ENCODE measurements around the gene PRDM8.
"Not testable (repeated sequence)": the region's sequence is repeated elsewhere in the genome, so short reads cannot be mapped to it uniquely, and the experiment has no call there.

Gene PRDM8

DNA sequence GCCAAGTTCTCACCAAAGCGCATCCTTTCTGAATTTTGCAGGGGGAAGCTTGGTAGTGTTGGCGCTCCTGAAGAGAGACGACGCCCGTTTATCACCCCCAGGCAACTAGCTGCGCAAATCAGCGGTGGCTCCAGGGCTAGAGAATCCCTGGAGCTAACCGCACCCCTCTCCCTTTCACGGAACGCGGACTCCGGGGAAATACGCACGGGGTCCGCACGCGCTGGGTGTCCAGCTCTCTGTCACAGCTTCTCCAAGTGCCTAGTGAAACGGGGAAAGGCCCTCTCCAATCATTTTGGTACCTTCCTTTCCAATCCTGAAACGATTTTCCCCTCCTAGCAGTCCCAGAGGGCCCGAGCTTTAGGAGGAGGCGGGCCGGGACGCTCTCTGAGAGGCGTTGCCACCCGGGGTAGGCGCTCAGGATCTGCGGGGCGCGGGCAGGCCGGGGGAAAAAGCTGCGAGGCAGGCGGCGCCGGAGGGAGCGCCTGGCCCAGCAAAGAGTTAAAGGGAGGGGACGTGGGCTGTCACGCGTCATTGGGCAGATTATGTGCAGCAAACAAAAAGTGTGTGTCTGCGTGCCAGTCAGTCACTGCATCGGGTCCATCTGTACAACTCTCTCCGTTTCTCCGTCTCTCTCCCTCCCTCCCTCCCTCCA, at the start of gene PRDM8:
TSS of gene PRDM8 (plus strand) at position 582 of the 652 bp plus-strand sequence. CDS start 2,578 bp downstream, outside the sequence.
- DNase-seq (ENCODE audit: low read depth in 1 of 2, low spot score in 1 of 2) = no peak

DNA sequence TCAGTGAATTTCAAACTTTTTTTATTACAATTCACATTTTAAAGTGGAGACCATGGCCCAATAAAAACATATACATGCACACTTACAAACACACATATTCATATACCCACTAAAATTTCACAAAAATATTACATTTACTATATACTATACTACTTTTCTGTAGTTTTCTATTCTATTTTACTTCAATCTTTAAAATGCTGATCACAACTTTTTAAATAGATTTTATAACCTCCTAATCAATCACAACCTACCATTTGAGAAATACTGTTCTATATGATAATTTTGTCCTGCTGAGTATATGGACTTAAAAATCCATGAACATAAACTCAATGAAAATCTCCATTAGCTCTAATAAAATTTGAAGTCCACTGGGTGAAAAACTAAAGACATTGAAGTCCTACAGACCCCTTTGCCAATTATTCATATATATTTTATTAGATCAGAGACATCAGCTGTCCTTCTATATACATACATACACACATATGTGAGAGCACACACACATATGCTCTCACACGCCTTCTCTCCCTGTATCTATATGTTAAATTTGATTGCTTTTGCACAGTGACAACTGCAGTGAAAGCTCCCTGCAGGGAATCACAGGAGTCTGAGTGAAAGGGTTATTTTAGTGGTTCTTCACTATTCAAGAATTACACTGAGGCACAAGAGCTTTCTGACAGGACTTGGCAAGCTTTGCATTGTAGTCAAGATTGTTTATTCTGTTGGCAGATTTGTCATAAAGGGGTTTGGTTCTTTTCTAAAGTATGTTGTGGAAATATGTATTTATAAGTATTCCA, 46.7 kb upstream of the PRDM8 start:
- DNase-seq (ENCODE audit: low read depth in 1 of 2, low spot score in 1 of 2) = no peak

DNA sequence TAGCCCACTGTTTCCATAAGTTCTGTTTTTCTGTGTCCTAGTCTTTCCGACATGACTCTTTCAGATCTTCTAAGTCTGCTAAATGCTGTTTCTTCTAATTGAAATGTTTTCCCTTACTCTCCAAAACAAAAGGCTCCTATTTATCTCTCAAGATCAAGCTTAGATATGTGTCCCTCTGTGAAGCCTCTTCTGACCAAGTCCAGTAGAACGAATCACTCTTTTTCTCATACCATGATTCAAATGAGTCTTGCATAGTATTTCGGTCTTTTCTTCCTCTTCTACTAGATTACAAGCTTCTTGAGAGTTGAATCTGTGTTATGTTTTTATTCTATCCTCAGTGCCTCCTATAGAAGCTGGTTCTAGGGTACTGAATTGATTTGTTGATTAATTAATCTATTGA, 45.3 kb upstream of the PRDM8 start:
- DNase-seq (ENCODE audit: low read depth in 1 of 2, low spot score in 1 of 2) = no peak

DNA sequence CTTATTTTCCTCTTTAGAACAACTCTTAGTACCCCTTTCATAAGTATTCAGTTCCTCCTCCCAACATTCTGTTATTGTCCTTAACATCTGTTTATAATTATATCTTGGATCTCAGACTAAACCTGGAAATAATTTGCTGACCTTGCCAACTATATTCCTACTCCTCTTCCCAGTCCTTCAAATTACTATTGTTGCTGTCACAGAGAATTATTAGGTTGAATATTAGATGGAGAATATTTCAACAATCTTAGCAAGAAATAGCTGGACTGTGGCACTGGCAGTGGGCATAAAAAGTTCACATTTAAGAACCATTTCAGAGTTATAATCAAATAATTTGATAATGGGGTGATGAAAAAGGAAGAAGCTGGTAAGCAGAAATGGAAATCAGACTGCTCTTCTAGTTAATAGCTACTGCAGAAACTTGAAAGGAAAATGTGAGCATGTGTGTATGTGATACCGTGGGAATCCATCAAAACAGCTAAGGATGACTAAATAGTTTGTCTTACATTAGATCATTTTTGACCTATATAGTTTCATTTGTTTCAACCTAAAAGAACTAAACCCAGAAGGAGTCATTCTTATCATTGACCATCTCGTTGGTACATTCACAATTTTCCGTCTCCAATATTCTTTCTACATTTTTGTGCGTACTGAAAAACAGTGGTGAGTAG, 43.3 kb upstream of the PRDM8 start:
- DNase-seq (ENCODE audit: low read depth in 1 of 2, low spot score in 1 of 2) = no peak

DNA sequence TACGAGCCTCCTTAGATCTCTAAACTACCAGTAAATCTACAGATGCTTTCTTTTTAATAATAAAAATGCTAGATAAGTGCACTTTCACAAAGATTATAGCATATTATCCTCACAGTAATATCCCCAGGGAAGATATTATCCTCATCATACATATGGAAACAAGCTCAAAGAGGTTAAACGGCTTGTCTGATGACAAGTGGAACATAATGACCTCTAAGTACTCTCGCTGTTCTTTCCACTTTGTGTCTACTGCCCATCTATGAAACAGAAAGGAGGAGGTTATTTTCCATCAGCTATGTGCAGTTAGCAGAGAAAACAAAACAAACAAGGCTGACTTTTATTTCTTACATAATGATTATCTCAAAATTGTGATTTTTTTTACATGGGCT, 42.8 kb upstream of the PRDM8 start:
- DNase-seq (ENCODE audit: low read depth in 1 of 2, low spot score in 1 of 2) = no peak

DNA sequence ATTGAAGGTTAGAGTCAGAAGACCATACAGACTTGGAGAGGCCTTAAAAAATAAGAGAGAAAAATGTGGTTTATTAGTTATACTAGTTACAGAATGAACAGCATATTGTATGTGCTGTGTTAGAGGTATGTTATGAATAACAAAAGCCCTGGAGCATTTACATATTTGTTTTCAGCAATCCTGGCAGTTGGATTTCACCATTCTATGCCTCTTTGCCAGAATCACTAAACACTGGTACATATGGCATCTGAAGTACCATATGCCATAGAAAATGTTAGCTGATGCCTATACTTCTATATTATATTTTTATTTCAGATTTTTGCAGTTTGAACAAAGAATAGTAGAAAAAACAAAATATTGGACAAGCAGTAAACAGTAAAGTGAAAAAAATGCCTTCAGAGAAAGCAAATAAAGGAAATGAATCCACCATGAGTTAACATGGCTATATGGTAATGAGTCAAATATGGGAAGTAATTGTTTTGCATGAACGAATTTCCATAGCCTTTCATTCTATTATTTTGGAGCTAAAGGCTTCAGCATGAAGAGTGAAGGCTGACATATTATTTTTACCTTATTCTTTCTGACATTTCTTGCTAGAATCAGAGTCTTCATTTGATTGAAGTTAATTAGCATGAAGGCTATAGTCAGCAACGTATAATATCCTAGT, 41.9 kb upstream of the PRDM8 start:
- DNase-seq (ENCODE audit: low read depth in 1 of 2, low spot score in 1 of 2) = no peak

DNA sequence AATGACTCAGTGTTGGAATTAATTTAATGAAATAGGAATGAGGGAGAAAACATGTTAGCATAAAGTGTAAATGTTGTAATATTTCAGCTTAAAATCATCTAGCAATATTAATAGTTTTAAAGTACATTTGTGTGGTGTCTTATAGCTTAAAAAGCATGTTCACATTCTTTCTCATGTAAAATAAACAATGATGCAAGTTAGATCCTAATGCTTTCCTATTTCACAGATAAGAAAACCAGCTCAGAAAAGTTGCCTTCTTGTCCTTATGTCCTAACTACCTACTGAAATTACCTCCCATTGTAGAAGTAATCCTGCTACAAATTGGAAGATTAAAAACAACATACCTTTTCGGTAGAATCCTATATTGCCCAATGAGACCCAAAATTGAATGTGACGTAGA, 40.9 kb upstream of the PRDM8 start:
- DNase-seq (ENCODE audit: low read depth in 1 of 2, low spot score in 1 of 2) = no peak

DNA sequence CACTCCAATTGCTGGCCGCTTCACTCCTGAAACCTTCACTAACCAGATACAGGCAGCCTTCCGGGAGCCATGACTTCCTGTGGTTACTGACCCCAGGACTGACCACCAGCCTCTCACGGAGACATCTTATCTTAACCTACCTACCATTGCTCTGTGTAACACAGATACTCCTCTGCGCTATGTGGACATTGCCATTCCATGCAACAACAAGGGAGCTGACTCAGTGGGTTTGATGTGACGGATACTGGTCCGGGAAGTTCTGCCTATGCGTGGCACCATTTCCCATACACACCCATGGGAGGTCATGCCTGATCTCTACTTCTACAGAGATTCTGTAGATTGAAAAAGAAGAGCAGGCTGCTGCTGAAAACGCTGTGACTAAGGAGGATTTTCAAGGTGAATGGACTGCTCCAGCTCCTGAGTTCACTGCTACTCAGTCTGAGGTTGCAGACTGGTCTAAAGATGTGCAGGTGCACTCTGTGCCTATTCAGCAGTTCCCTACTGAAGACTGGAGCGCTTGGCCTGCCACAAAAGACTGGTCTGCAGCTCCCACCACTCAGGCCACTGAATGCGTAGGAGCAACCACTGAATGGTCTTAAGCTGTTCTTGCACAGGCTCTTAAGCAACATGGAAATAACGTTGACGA, 35.8 kb upstream of the PRDM8 start:
- no peak for DNase-seq (ENCODE audit: low read depth in 1 of 2, low spot score in 1 of 2)

DNA sequence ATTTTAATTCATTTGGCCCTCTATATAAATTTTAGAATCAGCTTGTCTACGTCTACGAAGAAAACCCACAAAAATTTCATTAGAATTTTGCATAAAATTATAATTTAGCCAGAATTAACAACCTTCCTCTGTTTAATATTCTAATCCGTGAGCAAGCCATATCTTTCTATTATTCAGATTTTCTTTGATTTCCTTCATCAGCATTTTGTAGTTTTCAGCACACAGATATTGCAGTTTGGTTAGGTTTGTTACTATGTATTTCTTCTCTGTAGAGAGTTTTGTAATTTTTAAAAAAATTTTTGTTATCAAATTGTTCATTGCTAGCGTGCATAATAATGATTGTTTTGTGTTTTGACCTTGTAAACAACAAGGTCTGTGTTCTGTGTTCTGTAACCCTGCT, 34.9 kb upstream of the PRDM8 start:
- no peak for DNase-seq (ENCODE audit: low read depth in 1 of 2, low spot score in 1 of 2)

DNA sequence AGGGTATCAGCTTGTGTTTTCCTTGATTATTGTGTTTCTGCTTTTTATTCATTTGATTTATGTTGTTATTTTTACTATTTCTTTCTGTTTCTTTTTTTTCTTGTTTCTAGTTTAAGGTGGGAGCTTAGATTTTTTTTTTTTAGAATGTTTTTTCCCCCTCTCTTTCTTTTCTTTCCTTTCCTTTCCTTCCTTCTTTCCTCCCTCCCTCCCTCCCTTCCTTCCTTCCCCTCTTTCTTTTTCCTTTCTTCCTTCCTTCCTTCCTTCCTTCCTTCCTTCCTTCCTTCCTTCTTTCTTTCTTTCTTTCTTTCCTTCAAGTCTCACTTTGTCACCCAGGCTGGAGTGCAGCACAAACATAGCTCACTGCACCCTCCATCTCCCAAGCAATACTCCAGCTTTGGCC, 31.4 kb upstream of the PRDM8 start:
- no peak for DNase-seq (ENCODE audit: low read depth in 1 of 2, low spot score in 1 of 2)

DNA sequence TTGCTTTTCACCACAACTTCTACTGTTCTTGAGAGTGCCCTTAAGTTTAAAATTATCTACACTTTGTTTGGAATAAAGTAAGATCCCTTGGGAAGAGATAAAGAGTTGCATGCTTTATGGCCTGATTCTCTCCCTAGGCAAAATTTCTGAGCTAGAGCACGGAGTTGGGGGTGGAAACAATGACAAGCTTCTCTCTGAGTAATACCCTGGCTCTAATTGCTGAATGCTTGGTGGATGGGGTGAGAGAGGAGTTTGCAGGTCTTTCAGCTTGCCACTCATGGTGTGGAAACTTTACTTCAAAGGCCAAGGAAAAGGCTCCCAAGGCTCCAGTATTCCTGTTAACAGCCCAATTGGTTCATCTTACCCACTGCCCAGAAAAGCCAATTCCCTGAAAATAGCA, 26.1 kb upstream of the PRDM8 start:
- no peak for DNase-seq (ENCODE audit: low read depth in 1 of 2, low spot score in 1 of 2)

DNA sequence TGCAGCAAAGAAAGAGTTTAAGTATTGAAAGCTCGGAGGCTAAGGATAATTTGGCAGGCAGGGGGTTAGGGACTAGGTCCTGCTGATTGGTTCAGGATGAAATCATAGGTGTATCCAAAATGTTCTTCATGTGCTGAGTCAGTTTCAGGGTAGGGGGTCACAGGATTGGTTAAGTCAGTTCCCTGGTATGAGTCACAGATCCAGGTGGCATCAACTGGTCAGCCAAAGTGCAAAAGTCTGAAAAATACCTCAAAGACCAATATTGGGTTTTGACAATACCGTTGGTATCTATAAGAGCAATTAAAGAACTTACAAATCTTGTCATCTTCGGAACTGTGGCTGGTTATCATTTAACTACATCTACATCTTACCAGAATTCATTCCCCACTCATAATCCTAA, 25.6 kb upstream of the PRDM8 start:
- no peak for DNase-seq (ENCODE audit: low read depth in 1 of 2, low spot score in 1 of 2)

DNA sequence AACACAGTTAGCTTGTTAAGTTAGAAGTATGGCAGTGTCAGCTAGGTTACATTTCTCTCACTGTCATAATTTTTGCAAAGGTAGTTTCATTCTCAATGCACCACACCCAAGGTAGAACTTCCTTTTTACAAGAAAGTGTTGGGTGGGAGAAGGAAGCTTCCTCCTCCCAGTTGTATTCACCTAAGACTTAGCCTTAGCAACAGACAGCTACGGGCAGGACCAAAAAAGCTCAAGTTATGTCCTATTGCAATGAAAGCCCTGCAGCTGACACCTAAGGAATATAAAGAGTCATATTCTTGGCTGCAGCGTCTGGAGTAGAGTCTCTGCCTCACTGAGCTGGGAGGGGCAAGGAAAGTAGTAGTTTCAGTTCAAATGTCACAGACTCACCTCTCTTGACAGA, 25.1 kb upstream of the PRDM8 start:
- DNase-seq (ENCODE audit: low read depth in 1 of 2, low spot score in 1 of 2) = no peak

DNA sequence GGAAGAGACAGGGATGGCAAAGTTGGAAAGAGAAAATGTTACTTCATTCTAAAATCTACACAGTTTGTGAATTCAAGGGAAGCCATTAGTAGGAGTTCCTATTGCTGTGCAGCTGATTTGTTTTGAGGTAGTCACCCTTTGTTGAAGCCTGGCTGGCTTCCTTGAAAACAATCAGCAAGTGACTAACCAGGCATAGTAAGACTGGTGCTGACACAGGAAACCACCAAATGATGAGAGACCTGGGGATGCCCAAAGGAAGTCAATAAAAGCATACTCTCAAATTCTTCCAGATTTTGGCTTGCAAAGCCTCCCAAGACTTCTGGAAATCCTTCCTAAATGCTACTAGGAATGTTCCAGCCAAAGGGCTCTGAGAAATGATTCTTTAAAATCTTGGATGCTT, 23.9 kb upstream of the PRDM8 start:
- DNase-seq (ENCODE audit: low read depth in 1 of 2, low spot score in 1 of 2) = peak in 1 of 2 donors; percentile 47

DNA sequence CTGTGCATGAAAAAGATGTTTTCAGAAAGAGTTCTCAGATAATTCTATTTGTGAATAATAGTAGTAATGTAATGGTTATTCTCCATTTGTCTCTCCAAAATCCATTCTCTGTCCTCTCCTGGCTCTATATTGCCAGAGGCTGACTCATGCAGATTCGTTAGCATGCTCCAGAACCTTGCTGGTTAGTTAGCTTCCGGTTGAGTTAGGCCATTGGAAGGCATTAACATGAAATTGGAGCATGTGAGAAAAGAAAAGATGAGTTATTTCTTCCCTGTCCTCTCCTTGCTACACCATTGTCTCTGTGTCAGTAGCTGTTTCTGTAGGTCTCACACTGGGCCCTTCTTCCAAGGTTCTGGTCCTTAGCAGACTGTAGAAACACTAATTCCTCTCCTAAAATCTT, 23.5 kb upstream of the PRDM8 start:
- no peak for DNase-seq (ENCODE audit: low read depth in 1 of 2, low spot score in 1 of 2)

DNA sequence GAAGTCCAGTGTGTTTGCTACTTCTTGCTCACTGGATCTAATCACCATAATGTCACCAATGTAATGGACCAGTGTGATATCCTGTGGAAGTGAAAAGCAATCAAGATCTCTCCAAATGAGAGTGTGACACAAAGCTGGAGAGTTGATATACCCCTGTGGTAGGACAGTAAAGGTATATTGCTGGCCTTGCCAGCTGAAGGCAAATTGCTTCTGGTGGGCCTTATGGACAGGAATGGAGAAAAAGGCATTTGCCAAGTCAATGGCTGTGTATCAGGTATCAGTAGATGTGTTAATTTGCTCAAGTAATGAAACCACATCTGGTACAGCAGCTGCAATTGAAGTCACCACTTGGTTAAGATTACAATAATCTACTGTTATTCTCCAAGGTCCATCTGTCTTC, 19.5 kb upstream of the PRDM8 start:
- DNase-seq (ENCODE audit: low read depth in 1 of 2, low spot score in 1 of 2) = not testable (repeated sequence)

DNA sequence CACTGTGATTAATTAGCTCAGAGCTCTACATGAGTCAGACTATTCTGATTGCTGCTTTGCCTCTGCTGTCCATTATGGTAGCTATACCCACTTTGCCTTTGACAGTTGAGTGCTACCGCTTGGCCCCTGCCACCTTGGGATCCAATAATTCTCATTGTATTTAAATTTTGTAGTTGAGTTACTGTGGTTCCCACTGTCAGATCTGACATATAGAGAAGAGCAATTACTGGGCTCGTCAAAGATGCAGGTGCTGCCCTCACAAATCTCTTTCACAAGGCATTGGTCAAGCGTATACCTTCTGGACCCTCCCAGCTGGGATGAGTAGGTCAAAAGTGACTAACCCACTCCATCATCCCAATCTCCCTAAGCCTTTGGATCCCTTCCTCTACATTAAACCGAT, 18.3 kb upstream of the PRDM8 start:
- DNase-seq (ENCODE audit: low read depth in 1 of 2, low spot score in 1 of 2) = no peak

DNA sequence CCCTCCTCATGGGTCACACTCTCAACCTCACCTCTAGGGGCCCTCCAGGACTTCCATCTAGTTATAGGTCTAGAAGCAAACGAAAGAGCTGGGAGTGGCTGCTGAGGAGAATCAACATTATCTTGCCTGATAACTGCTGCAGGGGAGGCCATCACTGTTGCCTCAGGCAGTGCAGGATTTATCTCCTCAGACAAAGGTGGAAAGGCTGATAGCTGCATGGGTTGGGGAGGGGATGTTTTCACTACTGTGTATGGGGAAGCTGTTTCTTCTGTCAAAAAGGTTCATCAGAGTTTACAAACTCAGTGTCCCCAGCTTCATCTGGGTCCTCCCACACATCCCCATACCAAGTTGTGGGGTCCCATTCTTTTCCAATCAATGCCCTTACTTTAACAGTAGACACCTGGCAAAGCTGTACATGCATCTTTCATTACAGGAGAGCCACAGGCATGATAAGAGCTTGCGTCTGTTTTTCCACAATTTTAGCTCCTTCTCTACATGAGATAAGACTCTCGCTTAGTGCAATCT, 17.6 kb upstream of the PRDM8 start:
- no peak for DNase-seq (ENCODE audit: low read depth in 1 of 2, low spot score in 1 of 2)

DNA sequence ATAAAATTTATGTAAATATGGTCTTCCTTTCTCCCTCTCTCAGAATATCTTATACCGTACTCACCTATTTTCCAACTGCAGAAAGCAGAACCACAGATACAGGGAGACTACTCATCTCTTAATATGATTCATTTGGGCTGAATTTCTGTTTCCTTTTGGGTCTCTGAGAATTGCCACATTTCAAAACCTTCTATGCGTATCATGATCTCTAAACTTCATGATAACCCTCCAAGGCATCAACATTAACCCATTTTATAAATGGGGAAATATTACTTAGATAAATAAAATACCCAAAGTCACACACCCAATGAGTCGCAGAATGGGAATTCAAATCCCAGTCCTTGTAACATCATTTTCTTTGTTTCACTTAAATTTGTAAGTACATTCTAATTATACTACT, 16.6 kb upstream of the PRDM8 start:
- DNase-seq (ENCODE audit: low read depth in 1 of 2, low spot score in 1 of 2) = no peak

DNA sequence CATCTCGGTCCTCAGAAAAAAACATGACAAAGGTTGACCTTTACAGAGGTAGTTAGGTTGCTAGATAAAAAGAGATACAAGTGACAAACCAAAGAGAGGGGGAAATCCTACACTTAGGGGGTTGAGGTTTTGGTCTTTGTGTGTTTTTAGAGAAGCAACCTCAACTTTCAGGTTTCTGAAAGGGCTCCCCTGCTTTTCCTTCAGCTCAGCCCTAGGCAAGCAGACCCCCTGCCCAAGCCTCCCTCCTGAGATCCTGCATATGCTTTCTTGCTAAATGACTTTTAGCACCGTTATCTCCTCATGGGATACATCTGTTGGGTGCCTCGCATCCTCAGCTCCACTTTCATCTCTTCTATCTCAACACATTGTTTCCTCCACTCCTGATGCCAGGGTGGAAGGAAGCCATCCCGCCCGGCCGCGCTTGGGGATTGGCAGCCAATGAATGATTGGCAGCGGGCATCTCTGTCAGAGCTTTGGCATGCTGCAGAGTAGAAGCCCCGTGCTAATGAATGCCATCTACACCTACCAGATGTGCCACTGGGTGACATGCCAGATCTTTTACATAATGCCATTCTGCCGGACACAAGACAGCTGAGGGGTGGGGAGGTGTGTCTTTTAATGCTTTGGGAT, 15.0 kb upstream of the PRDM8 start:
- DNase-seq (ENCODE audit: low read depth in 1 of 2, low spot score in 1 of 2) = no peak
